ENCODE measurements around the gene MPRIP. TPM values are rescaled to one million over a fixed set of nuclear protein-coding genes. Genes with fewer than 3 reads are reported as not detected.

The MPRIP gene
- total RNA-seq, 1 experiment from 2014 or later = 443 TPM

DNA sequence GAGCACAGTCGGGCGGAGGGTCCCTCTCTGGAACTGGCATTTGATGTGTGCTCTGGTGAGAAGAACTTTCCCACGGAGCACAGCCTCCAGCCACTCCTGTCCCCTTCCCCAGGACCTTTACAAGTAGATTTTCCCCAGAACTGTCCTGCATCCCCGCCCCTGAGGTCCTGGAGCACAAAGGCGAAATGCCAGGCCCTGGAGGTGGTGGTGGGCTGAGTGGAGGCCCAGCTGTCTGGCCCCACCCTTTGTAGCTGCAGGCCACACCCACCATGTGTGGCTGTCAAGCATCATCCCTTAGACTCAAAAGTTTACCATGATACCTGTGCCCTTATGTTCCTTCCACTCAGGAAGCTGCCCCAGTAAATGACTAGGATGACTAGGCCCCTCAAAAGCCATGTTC is 126.1 kb downstream of the MPRIP start:
- Histone ChIP-seq H3F3A (ENCODE audit: insufficient read depth, low read depth) (peaks cover 54% of the 10 kb centered on the region), H3K4me1 (replicated peaks; ENCODE audit: insufficient read depth) (no peaks in the 10 kb centered on the region), H3K9me2 (ENCODE audit: insufficient read depth) (no peaks in the 10 kb centered on the region), H3K27ac (no peak overlapping the region), H3K27me3 (ENCODE audit: insufficient read depth, low read depth) (no peaks in the 10 kb centered on the region), H3K4me2 (no peak overlapping the region), H3K36me3 (ENCODE audit: low read depth) (peaks cover 57% of the 10 kb centered on the region), H3K79me2 (ENCODE audit: low read depth) (0 out of 2 replicates have a peak, but pooled peaks cover 5% of the 10 kb centered on the region), H3K4me3 (no peak overlapping the region), H3K9me3 (ENCODE audit: insufficient read depth, low read depth) (no peaks in the 10 kb centered on the region), H2AFZ (no peak overlapping the region), H4K20me1 (ENCODE audit: insufficient read depth) (peaks cover 71% of the 10 kb centered on the region)
- DNase-seq = no peak
- intact Hi-C loops (cut with micrococcal nuclease; ENCODE audit: unreplicated experiment) = no loop called here
- BruUV-seq (replicated peaks) = no TSS peak
- TF ChIP-seq, protein P1, sequence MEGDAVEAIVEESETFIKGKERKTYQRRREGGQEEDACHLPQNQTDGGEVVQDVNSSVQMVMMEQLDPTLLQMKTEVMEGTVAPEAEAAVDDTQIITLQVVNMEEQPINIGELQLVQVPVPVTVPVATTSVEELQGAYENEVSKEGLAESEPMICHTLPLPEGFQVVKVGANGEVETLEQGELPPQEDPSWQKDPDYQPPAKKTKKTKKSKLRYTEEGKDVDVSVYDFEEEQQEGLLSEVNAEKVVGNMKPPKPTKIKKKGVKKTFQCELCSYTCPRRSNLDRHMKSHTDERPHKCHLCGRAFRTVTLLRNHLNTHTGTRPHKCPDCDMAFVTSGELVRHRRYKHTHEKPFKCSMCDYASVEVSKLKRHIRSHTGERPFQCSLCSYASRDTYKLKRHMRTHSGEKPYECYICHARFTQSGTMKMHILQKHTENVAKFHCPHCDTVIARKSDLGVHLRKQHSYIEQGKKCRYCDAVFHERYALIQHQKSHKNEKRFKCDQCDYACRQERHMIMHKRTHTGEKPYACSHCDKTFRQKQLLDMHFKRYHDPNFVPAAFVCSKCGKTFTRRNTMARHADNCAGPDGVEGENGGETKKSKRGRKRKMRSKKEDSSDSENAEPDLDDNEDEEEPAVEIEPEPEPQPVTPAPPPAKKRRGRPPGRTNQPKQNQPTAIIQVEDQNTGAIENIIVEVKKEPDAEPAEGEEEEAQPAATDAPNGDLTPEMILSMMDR (conservative IDR thresholded peaks at IDR 0.05) = no peak
- TF ChIP-seq EZH2 (IDR thresholded peaks at IDR 0.05; ENCODE audit: low read depth) = no peak
- CTCF ChIA-PET = no interaction called here
- POLR2A ChIA-PET (ENCODE audit: unreplicated experiment) = no interaction called here

- peaks cover 51% of the 10 kb centered on the region for H3F3A ChIP-seq (ENCODE audit: insufficient read depth, low read depth)
- H4K20me1 ChIP-seq (ENCODE audit: insufficient read depth) = peaks cover 71% of the 10 kb centered on the region
- H3K9me2 ChIP-seq (ENCODE audit: insufficient read depth) = no peaks in the 10 kb centered on the region
- no peak overlapping the region for H3K27ac ChIP-seq
- ChIA-PET CTCF (interaction anchor here (0.5 to 0.6 kb wide), 2 partner anchors 167 to 994 kb away, joined by 3 to 5 read pairs; no protein-coding TSS in a partner anchor), POLR2A (ENCODE audit: unreplicated experiment) (interaction anchor here (0.8 kb wide), 1 partner anchor 164 kb away, joined by 3 read pairs; no protein-coding TSS in a partner anchor)
- intact Hi-C loops (cut with micrococcal nuclease; ENCODE audit: unreplicated experiment) = no loop called here
- H3K79me2 ChIP-seq (ENCODE audit: low read depth) = 0 out of 2 replicates have a peak, but pooled peaks cover 5% of the 10 kb centered on the region
- H3K9me3 ChIP-seq (ENCODE audit: insufficient read depth, low read depth) = no peaks in the 10 kb centered on the region
- DNase-seq = no peak
- no peaks in the 10 kb centered on the region for H3K4me1 ChIP-seq (replicated peaks; ENCODE audit: insufficient read depth)
- peaks cover 53% of the 10 kb centered on the region for H3K36me3 ChIP-seq (ENCODE audit: low read depth)
- no peaks in the 10 kb centered on the region for H3K27me3 ChIP-seq (ENCODE audit: insufficient read depth, low read depth)
- H3K4me3 ChIP-seq = no peak overlapping the region
- BruUV-seq (replicated peaks) = no TSS peak
- no peak overlapping the region for H2AFZ ChIP-seq
- no peak for TF ChIP-seq EZH2 (IDR thresholded peaks at IDR 0.05; ENCODE audit: low read depth)
- TF ChIP-seq, protein P1 (conservative IDR thresholded peaks at IDR 0.05) = no peak
- H3K4me2 ChIP-seq = no peak overlapping the region
Measured at GRCh38 chr17:17169396-17169795, 127.1 kb downstream of the MPRIP start.

DNA sequence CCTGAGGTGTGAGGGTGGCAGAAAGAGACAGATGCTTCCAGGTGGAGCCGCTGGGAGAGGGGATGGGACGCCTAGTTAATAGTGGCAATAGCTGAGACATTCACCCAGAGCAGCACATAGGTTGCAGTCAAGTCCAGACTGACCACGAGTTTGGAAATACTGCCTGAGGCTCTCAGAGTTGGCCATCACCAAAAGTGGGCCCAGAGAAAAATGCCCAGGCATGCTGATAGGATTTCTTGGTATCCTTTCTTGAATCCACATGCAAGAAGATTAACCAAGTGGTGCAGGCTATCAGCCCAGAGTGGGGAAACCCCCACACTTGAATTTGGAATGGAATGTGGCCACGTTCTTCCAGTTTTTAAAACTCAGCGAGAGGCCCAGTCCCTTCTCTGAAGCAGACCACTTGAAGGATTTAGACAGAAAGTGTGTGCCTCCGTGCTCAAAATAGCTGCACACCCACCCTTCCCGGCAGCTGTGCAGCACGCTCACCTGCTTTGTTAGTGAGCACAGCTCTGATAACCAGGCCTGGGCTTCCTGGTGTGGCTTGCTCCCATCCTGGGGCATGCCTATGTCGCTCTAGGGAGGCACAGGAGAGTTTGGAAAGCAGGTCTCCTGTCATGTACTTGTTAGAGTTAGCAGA is 128.2 kb downstream of the MPRIP start:
- Histone ChIP-seq H3K4me3 (no peak overlapping the region), H3K27me3 (ENCODE audit: insufficient read depth, low read depth) (no peaks in the 10 kb centered on the region), H3K79me2 (ENCODE audit: low read depth) (0 out of 2 replicates have a peak, but pooled peaks cover 5% of the 10 kb centered on the region), H3K4me1 (replicated peaks; ENCODE audit: insufficient read depth) (no peaks in the 10 kb centered on the region), H3K9me3 (ENCODE audit: insufficient read depth, low read depth) (no peaks in the 10 kb centered on the region), H3K36me3 (ENCODE audit: low read depth) (peaks cover 51% of the 10 kb centered on the region), H3F3A (ENCODE audit: insufficient read depth, low read depth) (peaks cover 61% of the 10 kb centered on the region), H2AFZ (no peak overlapping the region), H4K20me1 (ENCODE audit: insufficient read depth) (peaks cover 67% of the 10 kb centered on the region), H3K27ac (no peak overlapping the region), H3K4me2 (no peak overlapping the region), H3K9me2 (ENCODE audit: insufficient read depth) (no peaks in the 10 kb centered on the region)
- no peak for TF ChIP-seq EZH2 (IDR thresholded peaks at IDR 0.05; ENCODE audit: low read depth)
- TF ChIP-seq, protein P1 (conservative IDR thresholded peaks at IDR 0.05) = no peak
- POLR2A ChIA-PET (ENCODE audit: unreplicated experiment) = interaction anchor here (0.5 to 0.8 kb wide), 2 partner anchors 16 to 22 kb away, joined by 3 to 13 read pairs; no protein-coding TSS in a partner anchor
- intact Hi-C loops (cut with micrococcal nuclease; ENCODE audit: unreplicated experiment) = no loop called here
- CTCF ChIA-PET = no interaction called here
- DNase-seq = no peak
- no TSS peak for BruUV-seq (replicated peaks)

Measured in PC-9 (cell line).